NCI-H2196 treated with DMSO at 0.1 percent for 48 hours (cell line): ENCODE results near the gene TMEM178B.
"Not testable (repeated sequence)": the region's sequence is repeated elsewhere in the genome, so short reads cannot be mapped to it uniquely, and the experiment has no call there.

Source experiments
- DNase-seq: peaks from one replicate; lab custom pipeline; 2025; ENCODE audit not compliant: unreplicated experiment; lab: John Stamatoyannopoulos, UW

TMEM178B gene

GRCh38 chr7:141181812-141182211 is 107.9 kb downstream of the TMEM178B start:
- DNase-seq = no peak

GRCh38 chr7:141184532-141185190 is 110.8 kb downstream of the TMEM178B start:
- DNase-seq = no peak

GRCh38 chr7:141185369-141185967 is 111.6 kb downstream of the TMEM178B start:
- DNase-seq = no peak

GRCh38 chr7:141189231-141189630 is 115.4 kb downstream of the TMEM178B start:
- no peak for DNase-seq

GRCh38 chr7:141190495-141190894 is 116.6 kb downstream of the TMEM178B start:
- DNase-seq = no peak

GRCh38 chr7:141191277-141191676 is 117.4 kb downstream of the TMEM178B start:
- no peak for DNase-seq

- DNase-seq = no peak
Measured at GRCh38 chr7:141193066-141193465, 119.2 kb downstream of the TMEM178B start.

- DNase-seq = not testable (repeated sequence)
Measured at GRCh38 chr7:141195722-141196121, 121.9 kb downstream of the TMEM178B start.

GRCh38 chr7:141198194-141198958 is 124.5 kb downstream of the TMEM178B start:
- DNase-seq = no peak

- DNase-seq = no peak
Measured at GRCh38 chr7:141200191-141201108, 126.6 kb downstream of the TMEM178B start.

GRCh38 chr7:141201145-141201885 is 127.5 kb downstream of the TMEM178B start:
- DNase-seq = no peak

- no peak for DNase-seq
Measured at GRCh38 chr7:141202535-141202934, 128.7 kb downstream of the TMEM178B start.

- no peak for DNase-seq
Measured at GRCh38 chr7:141203177-141203576, 129.3 kb downstream of the TMEM178B start.

- no peak for DNase-seq
Measured at GRCh38 chr7:141203586-141203985, 129.7 kb downstream of the TMEM178B start.

GRCh38 chr7:141207661-141208060 is 133.8 kb downstream of the TMEM178B start:
- no peak for DNase-seq

GRCh38 chr7:141208539-141208938 is 134.7 kb downstream of the TMEM178B start:
- DNase-seq = peak; percentile 60

GRCh38 chr7:141209454-141209853 is 135.6 kb downstream of the TMEM178B start:
- DNase-seq = no peak

GRCh38 chr7:141210862-141211261 is 137.0 kb downstream of the TMEM178B start:
- no peak for DNase-seq

GRCh38 chr7:141213226-141213625 is 139.4 kb downstream of the TMEM178B start:
- DNase-seq = no peak

- DNase-seq = no peak
Measured at GRCh38 chr7:141217938-141218337, 144.1 kb downstream of the TMEM178B start.
